ENCODE results near the gene PPP4R2. TPM values are rescaled to one million over a fixed set of nuclear protein-coding genes. Genes with fewer than 3 reads are reported as not detected.

The PPP4R2 gene
- total and polyA plus RNA-seq, 9 of the 15 experiments (the other 6 are each of a cell fraction or from before 2014, with no cell fraction given), result 11.0 to 49.6 (median 31.6) TPM

- ATAC-seq (no peak), FAIRE-seq (no peak), DNase-seq (ENCODE audit: extremely low read depth in 1 of 4, low spot score in 3 of 4) (no peak)
- POLR2A ChIA-PET, result no interaction called here
- Histone ChIP-seq H3K4me2 (ENCODE audit: insufficient read depth, low read length) (no peak overlapping the region), H3K36me3 (ENCODE audit: control insufficient read depth, insufficient read depth, low read length) (no peaks in the 10 kb centered on the region), H3K9me1 (ENCODE audit: control insufficient read depth, insufficient read depth, low read length) (no peaks in the 10 kb centered on the region), H3K27me3 (ENCODE audit: control insufficient read depth in 2 of 2, insufficient read depth in 2 of 2, low read length in 2 of 2) (no peaks in the 10 kb centered on the region), H3K4me3 (no peak overlapping the region), H3K27ac (ENCODE audit: extremely low read depth, low read depth, low read length) (no peak overlapping the region), H2AFZ (ENCODE audit: low read depth, low read length) (no peak overlapping the region), H3K9me3 (replicated peaks; ENCODE audit: control insufficient read depth, insufficient read depth, low read depth, low read length) (no peaks in the 10 kb centered on the region), H3K4me1 (replicated peaks in 1 of 2; ENCODE audit: control insufficient read depth in 2 of 2, insufficient read depth in 2 of 2, low read length in 2 of 2) (peaks cover 5 to 7% of the 10 kb centered on the region in 2 experiments; a peak in 3 of 5 replicates), H3K9ac (ENCODE audit: insufficient read depth in 1 of 2, low read depth in 2 of 2, low read length in 2 of 2) (no peak overlapping the region), H3K79me2 (ENCODE audit: control insufficient read depth, insufficient read depth, low read length) (no peaks in the 10 kb centered on the region), H4K20me1 (replicated peaks; ENCODE audit: control insufficient read depth, insufficient read depth, low read length) (no peaks in the 10 kb centered on the region)
- intact Hi-C loops (cut with micrococcal nuclease) (no loop called here), in situ Hi-C loops (cut with MboI) (no loop called here)
- WGBS (ENCODE audit: insufficient coverage, low coverage, missing lambda C conversion rate), result 52% methylated on average over 4 of the region's 4 CpGs
- no TSS peak for BruUV-seq (replicated peaks)
- CTCF ChIA-PET (ENCODE audit: low intra/inter-chr PET ratio), result no interaction called here
- no peak for TF ChIP-seq ZNF165 (CRISPR knock-in tag; IDR thresholded peaks at IDR 0.05; ENCODE audit: borderline replicate concordance)
- no peak for TF ChIP-seq MYC (IDR thresholded peaks at IDR 0.05; ENCODE audit: low read depth, low read length)
- no peak for TF ChIP-seq MYC (CRISPR knock-in tag; IDR thresholded peaks at IDR 0.05; ENCODE audit: borderline replicate concordance, low read depth)
- TF ChIP-seq UBTF (IDR thresholded peaks at IDR 0.05; ENCODE audit: borderline replicate concordance in 1 of 2, low read depth in 2 of 2, low read length in 2 of 2), result no peak
- TF ChIP-seq BCL6 (CRISPR knock-in tag; IDR thresholded peaks at IDR 0.05), result no peak
- no peak for TF ChIP-seq EP300 (IDR thresholded peaks at IDR 0.05; ENCODE audit: low read length)
- TF ChIP-seq RCOR1 (IDR thresholded peaks at IDR 0.05; ENCODE audit: borderline replicate concordance in 1 of 2, low read depth in 2 of 2, low read length in 2 of 2), result no peak
- no peak for TF ChIP-seq YY1 (IDR thresholded peaks at IDR 0.05; ENCODE audit: borderline replicate concordance in 1 of 3, control insufficient read depth in 1 of 3, extremely low read depth in 1 of 3, insufficient read depth in 3 of 3, insufficient read length in 1 of 3, insufficient replicate concordance in 2 of 3, low read depth in 1 of 3, low read length in 2 of 3)
- no peak for TF ChIP-seq MYBL2 (IDR thresholded peaks at IDR 0.05; ENCODE audit: low read depth)
- TF ChIP-seq MYBL2 (CRISPR knock-in tag; IDR thresholded peaks at IDR 0.05; ENCODE audit: borderline replicate concordance), result no peak
- TF ChIP-seq ARID3A (IDR thresholded peaks at IDR 0.05; ENCODE audit: borderline replicate concordance, low read depth, low read length), result no peak
- TF ChIP-seq ZNF311 (CRISPR knock-in tag; IDR thresholded peaks at IDR 0.05), result no peak
- no peak for TF ChIP-seq GATAD2B (IDR thresholded peaks at IDR 0.05; ENCODE audit: borderline replicate concordance)
- no peak for TF ChIP-seq ZKSCAN1 (IDR thresholded peaks at IDR 0.05; ENCODE audit: low read depth, low read length)
These were observed 45.8 kb upstream of the PPP4R2 start for GRCh38 chr3:72950801-72951200.
